Measurements from ENCODE around the gene HBA1.
"Not testable (repeated sequence)": the region's sequence is repeated elsewhere in the genome, so short reads cannot be mapped to it uniquely, and the experiment has no call there.

The HBA1 gene

DNA sequence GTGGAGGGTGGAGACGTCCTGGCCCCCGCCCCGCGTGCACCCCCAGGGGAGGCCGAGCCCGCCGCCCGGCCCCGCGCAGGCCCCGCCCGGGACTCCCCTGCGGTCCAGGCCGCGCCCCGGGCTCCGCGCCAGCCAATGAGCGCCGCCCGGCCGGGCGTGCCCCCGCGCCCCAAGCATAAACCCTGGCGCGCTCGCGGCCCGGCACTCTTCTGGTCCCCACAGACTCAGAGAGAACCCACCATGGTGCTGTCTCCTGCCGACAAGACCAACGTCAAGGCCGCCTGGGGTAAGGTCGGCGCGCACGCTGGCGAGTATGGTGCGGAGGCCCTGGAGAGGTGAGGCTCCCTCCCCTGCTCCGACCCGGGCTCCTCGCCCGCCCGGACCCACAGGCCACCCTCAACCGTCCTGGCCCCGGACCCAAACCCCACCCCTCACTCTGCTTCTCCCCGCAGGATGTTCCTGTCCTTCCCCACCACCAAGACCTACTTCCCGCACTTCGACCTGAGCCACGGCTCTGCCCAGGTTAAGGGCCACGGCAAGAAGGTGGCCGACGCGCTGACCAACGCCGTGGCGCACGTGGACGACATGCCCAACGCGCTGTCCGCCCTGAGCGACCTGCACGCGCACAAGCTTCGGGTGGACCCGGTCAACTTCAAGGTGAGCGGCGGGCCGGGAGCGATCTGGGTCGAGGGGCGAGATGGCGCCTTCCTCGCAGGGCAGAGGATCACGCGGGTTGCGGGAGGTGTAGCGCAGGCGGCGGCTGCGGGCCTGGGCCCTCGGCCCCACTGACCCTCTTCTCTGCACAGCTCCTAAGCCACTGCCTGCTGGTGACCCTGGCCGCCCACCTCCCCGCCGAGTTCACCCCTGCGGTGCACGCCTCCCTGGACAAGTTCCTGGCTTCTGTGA, at the start of gene HBA1:
HBA1 (plus strand) TSS at position 204 of the 906 bp plus-strand sequence; CDS start at position 241, 37 bp downstream.
- DNase-seq = not testable (repeated sequence)

DNA sequence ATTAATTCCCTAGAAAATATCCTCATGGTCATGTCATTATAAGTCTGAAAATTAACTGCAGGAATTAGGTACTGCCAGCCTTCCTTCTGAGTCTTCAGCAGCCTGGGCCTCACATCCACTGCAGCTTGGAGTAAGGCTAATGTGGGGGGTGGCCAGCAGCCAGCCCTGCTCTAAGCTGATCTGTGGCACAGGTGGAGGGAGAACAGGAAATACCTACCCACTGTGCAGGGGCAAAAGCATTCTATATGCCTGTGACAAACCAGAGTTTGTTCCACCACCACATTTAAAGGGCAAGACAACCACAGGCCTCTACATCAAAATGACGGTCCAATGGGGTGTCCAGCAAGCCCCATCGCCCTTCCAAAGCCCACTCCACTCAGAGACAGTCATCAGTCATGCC, 47.4 kb upstream of the HBA1 start:
- DNase-seq = no peak

DNA sequence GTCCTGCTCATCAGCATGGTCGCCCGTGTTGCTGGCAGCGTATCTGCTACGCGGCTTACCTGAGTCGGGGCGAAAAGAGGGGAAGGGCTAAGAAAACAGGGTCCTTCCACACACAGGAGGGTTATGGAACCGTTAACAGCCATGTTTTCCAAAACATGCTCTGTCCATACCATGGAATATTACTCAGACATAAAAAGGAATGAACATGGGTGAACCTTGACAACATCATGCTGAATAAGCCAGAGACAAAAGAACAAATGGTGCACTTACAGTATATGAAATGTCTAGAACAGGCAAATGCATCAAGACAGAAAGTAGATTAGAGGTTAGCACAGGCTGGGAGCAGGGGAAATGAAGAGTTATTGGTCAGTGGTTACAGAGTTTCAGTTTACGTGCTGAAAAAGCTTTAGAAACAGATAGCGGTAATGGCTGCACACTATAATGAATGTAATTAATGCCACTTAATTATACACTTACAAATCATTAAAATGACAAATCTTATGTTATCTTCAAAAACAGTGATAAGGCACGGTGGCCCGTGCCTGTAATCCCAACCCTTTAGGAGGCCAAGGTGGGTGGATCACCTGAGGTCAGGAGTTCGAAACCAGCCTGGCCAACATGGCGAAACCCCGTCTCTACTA, 45.8 kb upstream of the HBA1 start:
- no peak for DNase-seq

DNA sequence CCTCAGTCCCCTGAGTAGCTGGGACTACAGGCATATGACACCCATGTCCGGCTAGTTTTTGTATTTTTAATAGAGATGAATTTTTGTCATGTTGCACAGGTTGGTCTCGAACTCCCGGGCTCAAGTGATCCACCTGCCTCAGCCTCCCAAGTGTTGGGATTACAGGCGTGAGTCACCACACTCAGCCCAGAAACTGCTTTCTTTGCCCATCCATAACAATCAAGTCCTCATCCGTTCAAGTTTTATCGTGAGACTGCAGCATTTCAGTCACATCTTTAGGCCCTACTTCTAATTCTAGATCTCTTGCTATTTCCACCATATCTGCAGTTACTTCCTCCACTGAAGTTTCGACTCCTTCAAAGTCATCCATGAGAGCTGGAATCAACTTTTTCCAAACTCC, 44.4 kb upstream of the HBA1 start:
- DNase-seq = no peak

- no peak for DNase-seq
Measured at GRCh38 chr16:133716-134115, 42.8 kb upstream of the HBA1 start.

DNA sequence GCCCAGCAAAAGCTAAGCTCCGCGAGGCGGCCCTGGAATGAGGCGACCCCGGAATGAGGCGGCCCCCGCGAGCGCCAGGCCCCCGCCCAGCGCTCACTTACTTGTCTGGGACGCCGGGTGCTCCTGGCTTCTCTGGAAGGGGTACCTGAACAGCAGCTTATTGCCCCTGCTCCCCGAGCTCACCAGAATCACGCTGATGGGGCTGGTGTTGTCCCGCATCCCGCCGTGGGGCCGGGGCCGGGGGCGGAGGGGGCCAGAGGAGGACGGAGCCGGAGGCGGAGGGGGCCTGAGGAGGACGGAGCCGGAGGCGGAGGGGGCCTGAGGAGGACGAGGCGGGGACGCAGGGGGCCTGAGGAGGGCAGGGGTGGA, 38.4 kb upstream of the HBA1 start:
- no peak for DNase-seq

DNA sequence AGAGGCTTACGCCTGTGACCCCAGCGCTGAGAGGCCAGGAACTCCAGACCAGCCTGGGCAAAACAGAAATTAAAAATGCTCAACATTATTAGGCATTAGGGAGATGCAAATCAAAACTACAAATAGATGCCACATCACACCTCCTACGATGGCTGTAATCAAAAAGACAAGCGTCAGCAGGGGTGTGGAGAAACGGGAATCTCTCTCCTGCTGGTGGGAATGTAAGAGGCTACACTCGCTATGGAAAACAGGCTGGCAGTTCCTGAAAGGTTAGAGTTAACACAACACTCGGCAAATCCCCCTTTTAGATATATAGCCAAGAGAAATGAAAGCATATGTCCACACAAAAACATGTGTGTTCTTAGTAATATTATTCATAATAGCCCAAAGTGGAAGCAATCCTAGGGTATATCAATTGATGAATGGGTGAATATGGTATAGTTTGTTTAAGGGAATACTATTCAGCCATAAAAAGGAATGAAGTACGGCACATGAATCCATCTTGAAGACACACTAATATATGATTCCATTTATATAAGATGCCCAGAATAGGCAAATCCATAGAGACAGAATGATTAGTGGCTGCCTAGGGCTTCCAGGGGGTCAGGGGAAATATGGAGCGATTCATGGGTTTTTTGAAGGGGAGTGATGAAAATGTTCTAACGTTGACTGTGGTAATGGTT, 36.2 kb upstream of the HBA1 start:
- no peak for DNase-seq

DNA sequence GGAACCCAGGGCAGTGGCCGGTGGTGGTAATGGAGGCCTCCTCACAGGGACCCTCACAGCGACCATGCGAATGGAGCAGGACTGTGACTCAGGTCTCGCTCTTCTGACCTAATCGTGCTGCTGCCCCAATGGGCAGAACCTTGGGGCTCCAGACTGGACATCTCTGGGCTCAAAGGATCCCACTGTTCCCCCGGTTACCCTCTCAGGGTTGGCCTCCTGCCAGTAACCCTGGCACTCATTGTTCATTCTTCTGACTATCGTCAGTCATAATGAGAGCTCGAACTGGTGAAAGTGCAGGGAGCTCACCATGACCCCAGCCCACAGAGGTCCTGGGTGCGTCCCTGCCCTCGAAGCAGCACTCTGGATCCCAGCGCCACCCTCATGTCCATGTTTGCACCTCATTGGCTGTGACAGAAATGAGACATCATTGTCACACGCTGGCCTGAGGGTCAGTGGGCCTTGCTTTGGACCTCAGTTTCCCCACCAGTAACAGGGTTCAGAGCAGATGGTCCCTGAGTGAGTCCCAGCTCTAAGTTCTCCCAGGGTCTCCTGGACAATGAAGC, 34.0 kb upstream of the HBA1 start:
- no peak for DNase-seq

- no peak for DNase-seq
Measured at GRCh38 chr16:143047-143446, 33.4 kb upstream of the HBA1 start.

GRCh38 chr16:143456-143855, 33.0 kb upstream of the HBA1 start:
- no peak for DNase-seq

DNA sequence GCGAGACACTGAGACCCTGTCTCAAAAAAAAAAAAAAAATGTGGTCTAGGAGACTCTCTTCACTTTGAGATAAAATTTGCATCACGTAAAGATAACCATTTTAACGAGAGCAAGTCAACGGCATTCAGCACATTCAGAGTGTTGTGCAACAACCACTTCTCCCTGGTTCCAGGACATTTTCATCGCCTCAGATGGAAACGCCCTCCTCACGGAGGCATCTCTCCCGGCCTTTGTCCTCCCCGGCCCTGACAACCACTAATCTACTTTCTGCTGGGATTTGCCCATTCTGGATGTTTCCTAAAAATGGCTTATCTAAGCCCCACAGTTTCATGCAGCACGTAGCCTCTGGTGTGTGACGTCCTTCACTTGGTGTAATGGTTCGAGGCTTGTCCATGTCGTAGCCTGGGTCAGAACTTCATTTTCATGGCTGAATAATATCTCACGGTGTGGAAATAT, 31.7 kb upstream of the HBA1 start:
- DNase-seq = no peak

- no peak for DNase-seq
Measured at GRCh38 chr16:146646-147045, 29.8 kb upstream of the HBA1 start.

- DNase-seq = no peak
Measured at GRCh38 chr16:149024-149660, 27.3 kb upstream of the HBA1 start.

DNA sequence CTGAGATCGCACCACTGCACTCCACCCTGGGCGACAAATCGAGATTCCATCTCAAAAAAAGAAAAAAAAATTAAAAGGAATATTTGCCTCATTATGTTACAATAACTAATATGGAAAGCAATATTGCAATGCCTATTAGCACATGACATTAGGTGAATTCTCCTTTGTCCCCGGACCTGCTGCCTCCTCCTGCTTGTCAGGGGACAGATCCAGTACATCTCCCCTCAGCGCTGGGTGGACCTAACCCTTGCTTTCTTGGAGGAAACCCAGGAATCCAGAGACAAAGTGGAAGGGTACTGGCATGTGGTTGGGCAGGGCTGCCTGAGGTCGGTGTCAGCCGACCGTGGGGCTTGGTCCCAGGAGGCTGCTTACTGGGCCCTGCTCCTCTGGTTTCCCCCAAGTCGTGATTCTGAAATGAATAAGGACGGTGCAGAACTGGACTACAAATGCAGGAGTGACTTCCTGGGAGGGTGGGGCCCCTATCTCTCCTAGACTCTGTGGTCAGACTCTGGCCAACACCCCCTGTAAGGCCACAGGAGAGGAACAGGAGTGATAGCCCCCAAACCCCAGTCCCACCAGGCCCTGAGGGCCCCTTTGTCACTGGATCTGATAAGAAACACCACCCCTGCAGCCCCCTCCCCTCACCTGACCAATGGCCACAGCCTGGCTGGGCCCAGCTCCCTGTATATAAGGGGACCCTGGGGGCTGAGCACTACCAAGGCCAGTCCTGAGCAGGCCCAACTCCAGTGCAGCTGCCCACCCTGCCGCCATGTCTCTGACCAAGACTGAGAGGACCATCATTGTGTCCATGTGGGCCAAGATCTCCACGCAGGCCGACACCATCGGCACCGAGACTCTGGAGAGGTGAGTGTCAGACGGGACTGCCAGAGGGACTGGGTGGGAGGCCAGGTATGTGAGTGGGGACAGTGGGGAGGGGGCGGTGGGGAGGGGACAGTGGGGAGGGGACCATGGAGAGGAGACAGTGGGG, 24.0 kb upstream of the HBA1 start, which contains the start of gene HBZ:
HBZ (plus strand) TSS at position 504 of the 988 bp plus-strand sequence; CDS start at position 770, 266 bp downstream.
- DNase-seq = no peak

DNA sequence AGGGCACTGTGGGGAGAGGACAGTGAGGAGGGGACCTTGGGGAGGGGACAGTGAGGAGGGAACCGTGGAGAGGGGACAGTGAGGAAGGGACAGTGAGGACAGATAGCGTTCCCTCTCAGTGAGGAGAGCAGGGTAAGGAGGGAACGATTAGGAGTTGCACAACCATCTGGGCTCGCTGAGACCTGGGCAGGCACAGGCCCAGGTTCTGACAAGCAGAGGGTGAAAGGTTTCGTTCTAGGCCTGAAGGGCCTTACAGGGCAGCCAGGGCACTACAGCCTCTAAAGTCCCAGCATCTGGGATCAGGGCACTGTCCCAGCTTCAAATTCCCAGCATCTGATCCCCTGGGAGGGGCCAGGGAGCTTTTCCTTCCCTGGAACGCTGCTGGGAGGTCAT, 23.4 kb upstream of the HBA1 start:
- not testable (repeated sequence) for DNase-seq

- not testable (repeated sequence) for DNase-seq
Measured at GRCh38 chr16:153550-154216, 22.8 kb upstream of the HBA1 start.

- DNase-seq = no peak
Measured at GRCh38 chr16:154217-155030, 22.1 kb upstream of the HBA1 start.

GRCh38 chr16:155031-155398, 21.5 kb upstream of the HBA1 start:
- no peak for DNase-seq

GRCh38 chr16:159136-159849, 17.2 kb upstream of the HBA1 start:
- no peak for DNase-seq
